Transverse colon (tissue), 4 donors: ENCODE results near the gene MAOA. TPM values are rescaled to one million over a fixed set of nuclear protein-coding genes. Genes with fewer than 3 reads are reported as not detected.
A peak's percentile ranks its signal among the peaks of the same experiment; 100 is the strongest.

Experiments used
- DNase-seq: peaks from one replicate; pipeline ENCODE4 v3.0.0-alpha.2; 2019
- H3K27ac ChIP-seq, 4 donors: fragments of 200-600 bp; sonication (generic); 2 replicates each; pipeline ENCODE4 v1.5.1; 2016 to 2018; ENCODE audit warnings: inconsistent platforms in 4 of 4
- H3K27me3 ChIP-seq: fragments of 200-600 bp; sonication (generic); 2 replicates; pipeline ENCODE4 v1.5.1; 2017; ENCODE audit warnings: inconsistent platforms
- H3K36me3 ChIP-seq, 4 donors: fragments of 200-600 bp; sonication (generic); 2 replicates each; pipeline ENCODE4 v1.5.1; 2017 to 2019; ENCODE audit warnings: inconsistent platforms in 4 of 4
- H3K4me1 ChIP-seq, 4 donors: fragments of 200-600 bp; sonication (generic); 2 replicates each; pipeline ENCODE4 v1.5.1; 2017 to 2020; ENCODE audit warnings: inconsistent platforms in 4 of 4
- H3K4me3 ChIP-seq, 4 donors: fragments of 200-600 bp; sonication (generic); 1 replicate in 1 of 4; 2 replicates in 3 of 4; pipeline versions ENCODE4 v1.5.1 to v1.6.1; 2017 to 2019; ENCODE audit warnings: inconsistent platforms in 4 of 4
- H3K9me3 ChIP-seq, 2 donors: fragments of 200-600 bp; sonication (generic); 2 replicates each; pipeline ENCODE4 v1.5.1; 2017 to 2019; ENCODE audit warnings: inconsistent platforms in 2 of 2
- EP300 ChIP-seq: sonication (generic); formaldehyde crosslinking; IDR thresholded peaks from one replicate; pipeline ENCODE4 v1.6.1; 2017; ENCODE audit warnings: antibody characterized with exemption, low read depth
- POLR2A ChIP-seq: fragments of 450-650 bp; IDR thresholded peaks from one replicate; pipeline ENCODE4 v1.6.1; 2016; ENCODE audit warnings: antibody characterized with exemption, mild to moderate bottlenecking, moderate library complexity
- POLR2AphosphoS5 ChIP-seq, 3 donors: sonication (generic); formaldehyde crosslinking; IDR thresholded peaks; one replicate each; pipeline ENCODE4 v1.6.1; 2016; ENCODE audit warnings: antibody characterized with exemption in 3 of 3
- WGBS, 2 donors: methylation state at CpG; one replicate each; pipeline ENCODE4 v1.1.5; 2018; ENCODE audit warnings: low coverage in 1 of 2; 5-methylcytosine and 5-hydroxymethylcytosine counted together
- in situ Hi-C, 4 donors: fragments of 200-750 bp; cut with MboI; loops; one replicate each; pipeline versions ENCODE4 v1.15.0 to v1.15.1; 2017; ENCODE audit warnings: low sequenced_read_pairs in 3 of 4, low pct_ligation_motif_present in 1 of 4, low pct_unique_long_range_greater_than_20kb in 1 of 4
- intact Hi-C: fragments of 100-400 bp; cut with DNase I; formaldehyde crosslinking; loops from one replicate; pipeline ENCODE4 v1.15.1; 2023; ENCODE audit warnings: low total_unique reads
- total RNA-seq, 4 donors: library from RNA; depleted of rRNA; stranded (reverse); fragments of >200 nt; gene quantifications; one replicate each; pipeline ENCODE4 v1.1.0, GENCODE V29; 2016
- TF ChIP-seq, protein P1 (sequence below), 5 experiments: fragments of 200-600 bp in 3 of 5; fragments of 450-650 bp in 2 of 5; sonication (generic) in 3 of 5; IDR thresholded peaks; 1 replicate in 2 of 5; 2 replicates in 3 of 5; pipeline ENCODE4 v1.5.1; 2016 to 2017; ENCODE audit warnings: antibody characterized with exemption in 5 of 5, inconsistent platforms in 3 of 5, mild to moderate bottlenecking in 2 of 5, moderate library complexity in 1 of 5

Gene MAOA
- total RNA-seq, 4 donors from 2014 or later, result 104 to 425 (median 289) TPM

DNA sequence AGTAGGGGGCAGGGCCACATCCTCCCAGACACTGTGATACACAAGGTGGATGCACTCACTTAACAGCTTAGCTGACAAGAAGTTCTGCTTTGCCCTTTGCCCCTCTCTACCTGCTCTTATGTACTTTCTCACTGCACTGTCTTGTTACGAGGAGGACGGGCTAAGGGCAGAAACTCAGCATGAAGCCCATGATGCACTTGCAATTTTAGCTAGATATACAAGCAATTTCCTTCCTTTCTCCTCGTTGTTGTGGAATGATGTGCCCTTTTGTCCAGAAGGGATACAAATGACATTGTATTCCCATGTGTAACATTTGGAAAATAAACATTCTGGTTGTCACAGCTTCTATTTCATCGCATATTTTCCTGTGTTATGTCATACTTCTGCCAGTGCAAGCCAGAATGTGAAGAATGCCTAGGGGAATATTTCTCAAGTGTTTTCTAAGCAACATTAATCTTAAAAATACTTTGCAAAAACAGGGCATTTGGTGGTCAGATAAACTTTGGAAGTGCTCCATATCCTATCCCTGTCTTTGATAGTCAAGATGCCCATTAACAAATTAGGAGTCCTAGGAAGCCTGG lies 47.2 kb downstream of the MAOA start:
- Histone ChIP-seq H3K4me1 (peaks cover 0 to 54% (median 27%) of the 10 kb centered on the region in 4 donors), H3K27ac (peak overlapping the region; percentile 65 to 79 (median 70)), H3K27me3 (no peaks in the 10 kb centered on the region), H3K36me3 (no peaks in the 10 kb centered on the region), H3K4me3 (no peak overlapping the region), H3K9me3 (no peaks in the 10 kb centered on the region)
- no peak for DNase-seq
- intact Hi-C loops, result no loop called here
- in situ Hi-C loops, result no loop called here
- 31% methylated on average over 4 of the region's 4 CpGs; no CpG with 5 or more reads in 1 of the 2 donors for WGBS, 2 donors
- no peak for TF ChIP-seq EP300
- peak in 1 of 3 donors; percentile 52 for TF ChIP-seq POLR2AphosphoS5 (IDR thresholded peaks at IDR 0.05)

DNA sequence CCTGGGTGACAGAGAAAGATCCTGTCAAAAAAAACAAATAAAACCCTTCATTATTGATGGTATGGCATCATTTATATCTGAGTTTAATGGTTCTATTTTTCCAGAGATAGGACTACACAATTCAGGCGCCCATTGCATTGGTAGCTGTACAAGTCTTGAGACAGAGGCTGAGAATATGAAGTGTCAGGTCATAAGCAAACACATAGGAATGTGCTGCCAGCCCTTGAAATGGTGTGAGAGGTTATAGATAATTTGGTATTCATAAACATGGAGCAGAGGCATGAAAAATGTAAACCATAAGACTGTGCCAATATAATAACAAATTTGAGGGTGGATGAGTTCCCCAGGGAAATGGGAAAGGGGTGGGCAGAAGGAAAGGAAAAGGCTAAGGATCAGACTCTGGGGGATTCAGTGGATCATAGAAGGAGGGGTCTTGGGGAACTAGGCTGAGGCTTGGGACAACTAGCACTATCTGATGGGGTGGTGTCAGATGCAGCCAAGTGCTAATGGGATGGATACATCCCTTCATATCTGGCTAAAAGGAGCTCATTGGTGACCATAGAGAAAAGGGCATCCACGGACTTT lies 50.8 kb downstream of the MAOA start:
- whole genome bisulfite sequencing, 2 donors, result 50% methylated on average over 1 to 2 of the region's 2 CpGs
- in situ Hi-C loops, result no loop called here
- no peaks in the 10 kb centered on the region for H3K9me3 ChIP-seq
- no peaks in the 10 kb centered on the region for H3K36me3 ChIP-seq
- peak overlapping the region; percentile 70 to 86 (median 81) for H3K27ac ChIP-seq
- no peak overlapping the region for H3K4me3 ChIP-seq
- no peaks in the 10 kb centered on the region for H3K27me3 ChIP-seq
- TF ChIP-seq POLR2AphosphoS5 (IDR thresholded peaks at IDR 0.05) (no peak), EP300 (no peak), POLR2A (no peak)
- TF ChIP-seq, protein P1, sequence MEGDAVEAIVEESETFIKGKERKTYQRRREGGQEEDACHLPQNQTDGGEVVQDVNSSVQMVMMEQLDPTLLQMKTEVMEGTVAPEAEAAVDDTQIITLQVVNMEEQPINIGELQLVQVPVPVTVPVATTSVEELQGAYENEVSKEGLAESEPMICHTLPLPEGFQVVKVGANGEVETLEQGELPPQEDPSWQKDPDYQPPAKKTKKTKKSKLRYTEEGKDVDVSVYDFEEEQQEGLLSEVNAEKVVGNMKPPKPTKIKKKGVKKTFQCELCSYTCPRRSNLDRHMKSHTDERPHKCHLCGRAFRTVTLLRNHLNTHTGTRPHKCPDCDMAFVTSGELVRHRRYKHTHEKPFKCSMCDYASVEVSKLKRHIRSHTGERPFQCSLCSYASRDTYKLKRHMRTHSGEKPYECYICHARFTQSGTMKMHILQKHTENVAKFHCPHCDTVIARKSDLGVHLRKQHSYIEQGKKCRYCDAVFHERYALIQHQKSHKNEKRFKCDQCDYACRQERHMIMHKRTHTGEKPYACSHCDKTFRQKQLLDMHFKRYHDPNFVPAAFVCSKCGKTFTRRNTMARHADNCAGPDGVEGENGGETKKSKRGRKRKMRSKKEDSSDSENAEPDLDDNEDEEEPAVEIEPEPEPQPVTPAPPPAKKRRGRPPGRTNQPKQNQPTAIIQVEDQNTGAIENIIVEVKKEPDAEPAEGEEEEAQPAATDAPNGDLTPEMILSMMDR (IDR thresholded peaks at IDR 0.05), result no peak
- DNase-seq, result no peak
- peaks cover 0 to 52% (median 25%) of the 10 kb centered on the region in 4 donors for H3K4me1 ChIP-seq
- intact Hi-C loops, result no loop called here

DNA sequence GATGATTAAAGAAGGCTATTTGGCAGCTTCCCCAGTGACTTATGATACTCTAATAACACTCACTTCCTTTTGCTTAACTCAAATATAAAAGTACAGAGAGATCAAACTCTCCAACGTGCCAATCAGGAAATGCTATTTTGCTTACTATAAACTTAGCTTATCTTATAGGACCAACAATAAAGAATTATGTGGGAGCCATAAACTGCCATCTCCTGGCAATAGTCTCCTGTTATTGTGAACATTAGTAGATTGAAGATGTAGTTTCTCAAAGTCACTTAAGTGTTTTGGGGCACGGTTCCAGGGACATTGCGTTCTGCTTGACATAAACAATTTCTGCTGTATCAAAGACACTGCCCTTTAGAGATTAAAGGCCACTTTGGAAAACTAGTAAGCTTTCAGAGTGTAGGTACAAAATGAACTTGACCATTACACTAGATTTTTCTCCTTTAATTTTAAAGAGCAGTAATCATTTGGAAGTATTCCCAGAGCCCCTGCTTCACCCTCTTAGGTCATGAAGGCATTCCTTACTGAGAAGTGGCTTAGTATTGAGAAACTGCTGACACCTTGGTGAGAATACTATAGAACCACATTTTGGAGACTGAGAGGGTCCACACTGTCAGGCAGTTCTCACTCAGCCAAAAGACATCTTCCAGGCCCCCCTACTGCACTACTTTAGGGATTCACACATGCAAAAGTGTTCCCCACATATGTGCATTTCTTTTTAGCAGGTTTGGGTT lies 51.9 kb downstream of the MAOA start:
- TF ChIP-seq POLR2AphosphoS5 (IDR thresholded peaks at IDR 0.05), result peak; percentile 60 to 91 (median 88)
- TF ChIP-seq, protein P1 (IDR thresholded peaks at IDR 0.05), result no peak
- no peak for TF ChIP-seq POLR2A
- peak; percentile 90 for TF ChIP-seq EP300

DNA sequence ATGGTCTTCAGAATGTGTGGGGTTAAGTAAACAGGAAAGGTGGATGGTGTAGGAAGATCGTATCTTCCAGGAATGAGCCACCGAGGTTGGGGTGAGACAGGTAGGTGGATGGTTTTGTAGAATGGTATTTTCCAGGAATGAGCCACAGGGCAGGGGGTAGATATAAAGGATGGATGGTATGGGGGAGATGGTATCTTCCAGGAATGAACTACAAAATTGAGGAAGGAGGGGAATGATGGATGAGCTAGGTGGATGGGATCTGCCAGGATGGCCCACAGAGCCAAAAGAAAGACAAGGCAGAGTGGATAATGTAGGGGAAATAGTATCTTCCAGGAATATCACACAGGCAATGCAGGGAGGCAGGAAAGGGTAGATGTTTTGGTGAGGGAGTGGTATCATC lies 60.0 kb downstream of the MAOA start:
- intact Hi-C loops, result no loop called here
- H3K27ac ChIP-seq, result no peak overlapping the region

More for the DNA sequence above, 51.9 kb downstream of the MAOA start:
- H3K27me3 ChIP-seq, result no peaks in the 10 kb centered on the region
- in situ Hi-C loops (no loop called here), intact Hi-C loops (no loop called here)
- H3K9me3 ChIP-seq, result no peaks in the 10 kb centered on the region
- H3K4me3 ChIP-seq, result no peak overlapping the region
- peak overlapping the region; percentile 79 to 86 (median 82) for H3K27ac ChIP-seq
- peaks cover 0 to 41% (median 20%) of the 10 kb centered on the region in 4 donors for H3K4me1 ChIP-seq
- WGBS, 2 donors, result 27% methylated on average over 3 of the region's 3 CpGs; no CpG with 5 or more reads in 1 of the 2 donors
- no peaks in the 10 kb centered on the region for H3K36me3 ChIP-seq
- peak; percentile 88 for DNase-seq

More for the DNA sequence above, 60.0 kb downstream of the MAOA start:
- H3K4me3 ChIP-seq, result no peak overlapping the region
- DNase-seq, result no peak
- H3K27me3 ChIP-seq, result no peaks in the 10 kb centered on the region
- H3K36me3 ChIP-seq, result no peaks in the 10 kb centered on the region
- H3K9me3 ChIP-seq, result no peaks in the 10 kb centered on the region
- no peak for TF ChIP-seq POLR2A
- TF ChIP-seq EP300, result no peak
- TF ChIP-seq, protein P1 (IDR thresholded peaks at IDR 0.05), result no peak
- no peak for TF ChIP-seq POLR2AphosphoS5 (IDR thresholded peaks at IDR 0.05)
- in situ Hi-C loops, result no loop called here
- WGBS, 2 donors, result 70 to 81% methylated on average over 2 of the region's 2 CpGs
- H3K4me1 ChIP-seq, result no peaks in the 10 kb centered on the region
